UCSD-AML1 (cell line): ENCODE data around the gene PLEKHA4.
A peak's percentile ranks its signal among the peaks of the same experiment; 100 is the strongest.
"Not testable (repeated sequence)": the region's sequence is repeated elsewhere in the genome, so short reads cannot be mapped to it uniquely, and the experiment has no call there.

Experiments
- DNase-seq: peaks from one replicate; lab custom pipeline; 2025; ENCODE audit not compliant: unreplicated experiment; lab: John Stamatoyannopoulos, UW

Gene PLEKHA4, protein sequence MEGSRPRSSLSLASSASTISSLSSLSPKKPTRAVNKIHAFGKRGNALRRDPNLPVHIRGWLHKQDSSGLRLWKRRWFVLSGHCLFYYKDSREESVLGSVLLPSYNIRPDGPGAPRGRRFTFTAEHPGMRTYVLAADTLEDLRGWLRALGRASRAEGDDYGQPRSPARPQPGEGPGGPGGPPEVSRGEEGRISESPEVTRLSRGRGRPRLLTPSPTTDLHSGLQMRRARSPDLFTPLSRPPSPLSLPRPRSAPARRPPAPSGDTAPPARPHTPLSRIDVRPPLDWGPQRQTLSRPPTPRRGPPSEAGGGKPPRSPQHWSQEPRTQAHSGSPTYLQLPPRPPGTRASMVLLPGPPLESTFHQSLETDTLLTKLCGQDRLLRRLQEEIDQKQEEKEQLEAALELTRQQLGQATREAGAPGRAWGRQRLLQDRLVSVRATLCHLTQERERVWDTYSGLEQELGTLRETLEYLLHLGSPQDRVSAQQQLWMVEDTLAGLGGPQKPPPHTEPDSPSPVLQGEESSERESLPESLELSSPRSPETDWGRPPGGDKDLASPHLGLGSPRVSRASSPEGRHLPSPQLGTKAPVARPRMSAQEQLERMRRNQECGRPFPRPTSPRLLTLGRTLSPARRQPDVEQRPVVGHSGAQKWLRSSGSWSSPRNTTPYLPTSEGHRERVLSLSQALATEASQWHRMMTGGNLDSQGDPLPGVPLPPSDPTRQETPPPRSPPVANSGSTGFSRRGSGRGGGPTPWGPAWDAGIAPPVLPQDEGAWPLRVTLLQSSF

DNA sequence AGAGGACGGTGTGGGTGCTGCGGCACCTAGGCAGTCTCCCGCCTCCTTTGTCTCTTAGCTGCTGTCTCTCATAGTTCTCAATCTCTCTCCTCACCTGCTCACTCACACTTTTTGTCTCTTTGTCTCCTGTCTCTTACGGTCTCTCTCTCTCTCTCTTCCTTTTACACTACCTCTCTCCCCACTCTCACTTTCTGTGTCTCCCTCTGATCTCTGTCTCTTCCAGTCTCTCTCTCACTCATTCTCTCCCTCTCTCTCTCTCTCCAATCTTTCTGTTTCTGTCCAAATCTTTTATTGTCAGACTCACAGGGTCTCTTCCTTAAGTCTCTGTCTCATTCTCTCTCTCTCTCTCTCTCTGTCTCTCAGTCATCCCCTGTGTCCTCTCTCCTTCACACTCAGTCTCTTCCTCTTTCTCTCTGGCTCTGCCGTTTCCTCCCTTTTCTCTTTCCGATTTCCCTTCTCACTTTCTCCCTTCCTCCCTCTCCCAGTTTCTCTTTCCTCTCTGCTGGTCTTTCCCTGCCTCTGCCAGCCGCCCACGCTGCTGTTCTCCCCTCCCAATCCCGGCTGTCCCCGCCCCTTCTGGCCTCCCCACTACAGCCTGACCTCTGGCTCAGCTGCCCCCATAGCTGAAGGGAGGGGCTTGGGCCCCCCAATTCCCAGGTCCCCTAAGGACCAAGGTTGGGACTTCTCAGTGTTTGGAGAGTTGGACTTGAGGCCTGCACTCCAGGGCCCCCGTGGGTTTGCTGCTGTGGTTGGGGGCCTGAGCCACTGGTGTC lies at the start of gene PLEKHA4:
Gene PLEKHA4 (minus strand): TSS at position 504 of the 773 bp plus-strand sequence. CDS start 997 bp downstream, outside the sequence.
- peak; percentile 20 for DNase-seq

DNA sequence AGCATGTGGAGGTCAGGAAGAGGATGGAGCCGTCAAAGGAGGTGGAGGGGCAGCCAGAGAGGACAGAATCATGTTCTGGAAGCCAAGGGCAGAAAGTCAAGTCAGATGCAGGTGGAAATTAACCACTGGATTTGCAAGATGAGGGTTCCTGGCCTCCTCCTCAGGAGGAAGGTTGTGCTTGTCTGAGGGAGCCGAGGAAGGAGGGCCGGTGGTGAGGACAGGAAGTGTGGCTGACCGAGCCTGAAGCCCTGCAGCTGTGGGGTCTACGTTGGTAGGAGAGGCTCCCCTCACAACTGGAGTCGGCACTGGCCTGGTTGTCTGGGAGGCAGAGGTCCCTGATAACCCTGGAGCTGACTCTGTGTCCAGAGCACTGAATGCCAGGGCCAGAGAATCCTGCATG lies 49.7 kb upstream of the PLEKHA4 start:
- DNase-seq, result no peak

DNA sequence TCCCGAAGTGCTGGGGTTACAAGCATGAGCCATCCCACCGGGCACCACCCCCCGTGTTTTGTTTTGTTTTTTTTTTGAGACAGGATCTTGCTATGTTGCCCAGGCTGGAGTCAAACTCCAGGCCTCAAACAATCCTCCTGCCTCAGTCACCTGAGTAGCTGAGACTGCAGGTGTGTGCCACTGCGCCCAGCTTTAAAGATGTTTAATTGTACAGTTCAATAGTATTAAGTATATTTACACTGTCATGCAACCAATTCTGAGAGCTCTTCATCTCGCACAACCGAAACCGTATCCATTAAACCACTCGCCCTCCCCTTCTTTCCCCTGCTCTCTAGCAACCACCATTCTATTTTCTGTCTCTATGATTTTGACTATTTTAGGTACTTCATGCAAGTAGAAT lies 47.3 kb upstream of the PLEKHA4 start:
- DNase-seq, result no peak

DNA sequence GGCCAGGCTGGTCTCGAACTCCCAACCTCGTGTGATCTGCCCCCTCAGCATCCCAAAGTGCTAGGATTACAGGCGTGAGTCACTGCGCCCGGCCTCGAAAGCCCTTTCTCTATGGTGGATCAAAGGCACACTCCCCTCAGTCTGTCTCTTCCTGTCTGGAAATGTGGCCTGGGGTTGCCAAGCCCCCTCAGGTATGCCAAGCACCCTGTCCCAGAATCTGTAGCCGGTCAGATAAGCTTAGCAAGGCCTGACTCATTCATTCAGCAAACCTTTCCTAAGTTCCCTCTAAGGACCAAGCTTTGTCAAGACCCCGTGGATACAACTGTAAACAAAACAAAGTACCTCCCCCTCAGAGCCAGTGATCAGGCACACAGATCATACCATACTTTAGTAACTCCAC lies 45.8 kb upstream of the PLEKHA4 start:
- no peak for DNase-seq

DNA sequence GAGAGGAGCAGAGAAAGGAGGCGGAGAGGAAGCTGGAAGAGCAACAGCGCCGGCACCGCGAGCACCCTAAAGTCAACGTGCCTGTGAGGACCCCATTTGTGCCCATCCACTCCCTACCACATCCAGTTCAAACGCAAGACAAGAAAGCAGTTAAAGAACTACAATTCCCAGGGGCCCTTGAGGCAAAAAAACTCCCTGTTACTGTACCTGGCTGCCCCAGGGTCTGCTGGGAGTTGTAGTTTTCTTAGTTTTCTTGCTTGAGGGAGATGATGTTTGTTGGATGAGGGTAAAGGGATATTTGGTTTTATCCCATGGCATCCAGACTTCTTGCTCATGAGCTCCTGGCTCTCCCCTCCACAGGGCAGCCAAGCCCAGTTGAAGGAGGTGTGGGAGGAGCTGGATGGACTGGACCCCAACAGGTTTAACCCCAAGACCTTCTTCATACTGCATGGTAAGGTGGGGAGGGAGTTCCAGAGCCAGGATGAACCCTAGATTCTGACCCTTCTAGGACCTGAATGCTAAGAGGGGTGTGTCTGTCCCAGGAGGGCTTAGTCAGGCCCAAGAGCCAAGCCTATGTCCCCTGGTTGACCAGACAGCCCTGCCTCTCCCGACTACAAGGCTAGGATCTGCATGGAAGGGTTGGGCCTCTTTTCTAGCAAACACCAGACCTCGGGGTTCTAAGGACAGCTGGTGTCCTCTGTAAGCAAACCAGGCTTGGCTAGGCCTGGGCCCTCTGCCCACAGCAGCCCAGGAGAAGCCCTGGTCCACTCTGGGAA lies 44.9 kb upstream of the PLEKHA4 start:
- DNase-seq, result no peak

DNA sequence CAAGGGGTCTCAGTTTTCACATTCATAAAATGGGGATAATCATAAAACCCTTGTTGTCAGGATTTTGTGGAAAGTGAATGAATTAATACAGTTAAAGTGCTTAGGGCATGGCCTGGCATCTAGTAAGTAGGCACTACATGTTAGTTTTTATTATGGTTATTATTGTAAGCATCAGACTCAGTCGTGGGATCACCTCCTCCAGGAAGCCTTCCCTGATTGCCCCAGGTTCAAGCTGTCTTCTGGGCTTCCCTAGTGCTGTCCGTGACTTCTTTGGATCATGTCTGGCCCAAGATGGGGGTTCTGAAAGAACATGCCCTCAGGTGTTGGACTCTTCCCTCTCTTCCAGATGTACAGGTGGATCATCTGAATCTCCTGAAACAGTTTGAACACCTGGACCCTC lies 42.4 kb upstream of the PLEKHA4 start:
- no peak for DNase-seq

DNA sequence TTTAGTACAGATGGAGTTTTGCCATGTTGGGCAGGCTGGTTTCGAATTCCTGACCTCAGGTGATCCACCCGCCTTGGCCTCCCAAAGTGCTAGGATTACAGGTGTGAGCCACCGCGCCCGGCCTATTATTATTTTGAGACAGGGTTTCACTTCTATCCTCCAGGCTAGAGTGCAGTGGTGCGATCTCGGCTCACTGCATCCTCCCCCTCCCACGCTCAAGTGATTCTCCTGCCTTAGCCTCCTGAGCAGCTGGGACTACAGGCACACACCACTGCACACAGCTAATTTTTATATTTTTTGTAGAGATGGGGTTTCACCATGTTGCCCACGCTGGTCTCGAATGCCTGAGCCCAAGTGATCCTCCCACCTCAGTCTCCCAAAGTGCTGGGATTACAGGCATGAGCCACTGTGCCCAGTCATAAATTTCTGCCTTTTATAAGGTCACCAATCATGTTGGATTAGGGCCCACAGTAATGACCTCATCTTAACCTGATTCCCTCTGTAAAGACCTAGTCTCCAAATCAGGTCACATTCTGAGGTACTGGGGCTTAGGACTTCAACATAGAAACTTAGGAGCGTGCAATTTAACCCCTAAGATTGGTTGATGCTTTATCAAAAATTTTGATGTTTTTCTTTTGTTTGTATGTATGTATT lies 41.1 kb upstream of the PLEKHA4 start:
- not testable (repeated sequence) for DNase-seq

DNA sequence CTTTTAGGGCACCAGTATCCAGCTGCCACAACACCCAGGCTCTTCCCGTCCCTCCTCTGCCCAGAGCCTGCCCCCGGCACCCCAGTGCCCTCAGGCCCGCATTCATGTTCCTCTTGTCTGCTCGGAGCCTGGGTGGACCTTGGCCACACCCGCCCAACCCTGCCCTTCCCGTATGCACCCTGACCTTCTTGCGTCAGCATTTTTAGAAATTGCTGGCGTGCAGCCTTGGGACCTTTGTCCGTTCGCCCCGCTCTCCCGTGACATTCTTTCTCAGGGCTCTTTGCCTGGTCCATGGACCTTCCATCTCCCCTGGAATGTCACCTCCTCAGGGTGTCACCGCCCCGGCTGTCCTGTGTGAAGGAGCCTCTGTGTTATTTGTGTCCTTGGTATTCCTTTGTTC lies 39.3 kb upstream of the PLEKHA4 start:
- no peak for DNase-seq

DNA sequence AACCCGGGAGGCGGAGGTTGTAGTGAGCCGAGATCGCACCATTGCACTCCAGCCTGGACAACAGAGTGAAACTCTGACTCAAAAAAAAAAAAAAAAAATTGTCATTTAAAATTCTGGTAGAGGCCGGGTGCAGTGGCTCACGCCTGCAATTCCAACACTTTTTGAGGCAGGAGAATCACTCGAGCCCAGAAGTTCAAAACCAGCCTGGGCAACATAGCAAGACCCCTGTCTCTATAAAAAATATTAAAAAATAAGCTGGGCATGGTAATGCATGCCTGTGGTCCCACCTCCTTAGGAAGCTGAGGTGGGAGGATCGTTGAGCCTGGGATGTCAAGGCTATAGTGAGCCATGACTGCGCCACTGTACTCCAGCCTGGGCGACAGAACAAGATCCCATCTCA lies 37.9 kb upstream of the PLEKHA4 start:
- no peak for DNase-seq

DNA sequence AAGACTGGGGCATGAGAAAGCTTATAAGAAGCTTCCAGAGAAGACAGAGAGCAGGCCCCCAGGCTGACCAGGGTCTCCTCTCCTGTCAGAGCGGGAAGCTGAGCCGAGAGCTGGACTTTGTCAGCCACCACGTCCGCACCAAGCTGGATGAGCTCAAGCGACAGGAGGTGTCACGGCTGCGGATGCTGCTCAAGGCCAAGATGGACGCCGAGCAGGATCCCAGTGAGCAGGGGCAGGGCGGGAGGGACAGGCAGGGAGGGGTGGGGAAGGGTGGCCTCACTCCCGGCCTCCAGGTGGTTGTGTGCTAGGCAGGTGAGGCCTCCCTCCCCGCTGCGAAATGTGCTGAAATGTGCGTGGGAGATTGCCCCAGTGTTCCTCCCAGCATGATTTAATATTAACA lies 37.2 kb upstream of the PLEKHA4 start:
- DNase-seq, result no peak

DNA sequence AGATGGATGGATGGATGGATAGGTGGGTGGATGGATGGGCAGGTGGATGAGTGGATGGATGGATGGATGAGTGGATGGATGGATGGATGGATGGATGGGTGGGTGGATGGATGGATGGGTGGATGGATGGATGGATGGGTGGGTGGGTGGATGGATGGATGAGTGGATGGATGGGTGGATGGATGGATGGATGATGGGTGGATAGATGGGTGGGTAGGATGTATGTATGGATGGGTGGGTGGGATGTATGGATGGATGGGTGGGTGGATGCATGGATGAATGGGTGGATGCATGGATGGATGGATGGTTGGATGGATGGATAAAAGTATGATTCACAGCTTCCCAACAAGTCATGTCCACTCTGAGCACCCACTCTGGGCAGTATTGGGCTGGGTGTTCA lies 35.4 kb upstream of the PLEKHA4 start:
- DNase-seq, result not testable (repeated sequence)

DNA sequence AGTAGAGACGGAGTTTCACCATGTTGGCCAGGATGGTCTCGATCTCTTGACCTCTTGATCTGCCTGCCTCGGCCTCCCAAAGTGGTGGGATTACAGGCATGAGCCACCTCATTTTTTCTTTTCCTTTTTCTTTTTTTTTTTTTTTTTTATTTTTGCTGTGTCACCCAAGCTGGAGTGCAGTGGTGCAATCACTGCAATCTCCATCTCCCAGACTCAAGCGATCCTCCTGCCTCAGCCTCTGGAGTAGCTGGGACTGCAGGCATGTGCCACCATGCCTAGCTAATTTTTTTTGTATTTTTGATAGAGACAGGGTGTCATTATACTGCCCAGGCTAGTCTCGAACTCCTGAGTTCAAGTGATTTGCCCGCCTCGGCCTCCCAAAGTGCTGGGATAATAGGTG lies 33.9 kb upstream of the PLEKHA4 start:
- DNase-seq, result not testable (repeated sequence)

DNA sequence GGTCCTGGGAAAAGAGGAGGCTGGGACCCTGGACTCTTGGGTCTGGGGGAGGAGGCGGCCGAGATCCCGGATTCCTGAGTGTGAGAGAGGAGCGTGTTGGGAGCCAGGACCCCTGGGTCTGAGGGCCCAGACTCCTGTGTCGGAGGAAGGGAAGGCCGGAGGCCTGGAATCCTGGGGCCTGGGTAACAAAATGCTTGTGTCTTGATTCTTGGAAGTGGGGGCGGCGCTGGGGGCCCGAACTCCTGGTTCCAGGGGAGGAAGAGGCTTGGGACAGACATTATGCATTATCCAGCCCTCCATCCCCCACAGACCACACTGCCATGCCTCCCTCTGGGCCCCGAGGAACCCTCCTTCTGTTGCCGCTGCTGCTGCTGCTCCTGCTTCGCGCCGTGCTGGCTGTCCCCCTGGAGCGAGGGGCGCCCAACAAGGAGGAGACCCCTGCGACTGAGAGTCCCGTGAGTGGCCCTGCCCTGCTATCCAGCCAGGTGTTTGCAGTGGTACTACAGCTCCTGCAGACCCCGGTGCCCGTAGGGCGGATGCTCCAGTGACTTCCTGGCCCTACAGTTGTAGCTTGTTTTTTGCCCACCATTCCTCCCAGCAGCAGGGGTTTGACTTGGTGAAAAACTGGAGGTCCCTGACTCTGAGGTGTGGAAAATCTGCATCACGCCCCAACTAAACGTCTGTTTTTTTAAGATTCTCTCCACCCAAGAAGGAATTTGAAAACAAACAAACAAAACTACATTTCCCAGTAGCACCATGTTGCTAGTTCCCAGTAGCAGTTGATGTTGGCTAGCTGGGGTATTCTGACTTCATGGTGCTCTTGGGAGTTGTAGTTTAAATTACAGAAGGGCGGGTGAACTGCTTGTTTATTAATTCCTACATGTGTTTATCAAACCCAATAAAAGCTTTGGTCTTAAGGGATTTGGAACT lies 32.3 kb upstream of the PLEKHA4 start:
- no peak for DNase-seq

DNA sequence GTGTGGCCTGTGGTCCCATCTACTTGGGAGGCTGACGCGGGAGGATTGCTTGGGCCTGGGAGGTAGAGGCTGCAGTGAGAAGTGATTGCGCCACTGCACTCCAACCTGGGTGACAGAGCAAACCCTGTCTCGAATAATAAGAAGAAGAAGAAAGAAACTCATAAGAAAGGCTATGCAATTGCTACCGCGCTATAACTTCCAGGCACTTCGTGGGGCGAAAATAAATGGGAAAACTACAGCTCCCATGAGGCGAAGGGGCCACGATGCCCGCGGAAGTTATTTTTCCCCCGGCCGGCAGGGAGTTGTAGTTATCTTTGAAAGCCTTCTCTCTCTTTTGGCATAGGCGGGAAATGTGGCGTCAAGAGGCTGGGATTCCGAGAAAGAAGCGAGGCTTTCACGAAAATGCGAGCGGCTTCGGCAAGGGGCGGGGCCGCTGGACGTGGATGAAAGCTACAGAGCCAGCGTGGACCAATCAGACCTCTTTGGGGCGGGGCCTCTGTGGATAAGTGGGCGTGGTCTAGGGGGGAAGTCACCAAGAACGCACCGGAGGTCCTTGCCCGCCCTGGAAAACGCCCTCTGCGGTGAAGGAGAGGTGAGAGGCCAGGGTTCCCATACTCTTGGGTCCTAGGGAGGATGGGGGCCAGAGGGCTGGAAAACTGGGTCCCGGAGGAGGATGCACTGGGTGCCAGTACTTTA lies 31.5 kb upstream of the PLEKHA4 start, which contains the start of gene NUCB1:
Gene NUCB1 (plus strand): TSS at position 532 of the 696 bp plus-strand sequence. CDS start 485 bp downstream, outside the sequence.
- peak; percentile 99 for DNase-seq

DNA sequence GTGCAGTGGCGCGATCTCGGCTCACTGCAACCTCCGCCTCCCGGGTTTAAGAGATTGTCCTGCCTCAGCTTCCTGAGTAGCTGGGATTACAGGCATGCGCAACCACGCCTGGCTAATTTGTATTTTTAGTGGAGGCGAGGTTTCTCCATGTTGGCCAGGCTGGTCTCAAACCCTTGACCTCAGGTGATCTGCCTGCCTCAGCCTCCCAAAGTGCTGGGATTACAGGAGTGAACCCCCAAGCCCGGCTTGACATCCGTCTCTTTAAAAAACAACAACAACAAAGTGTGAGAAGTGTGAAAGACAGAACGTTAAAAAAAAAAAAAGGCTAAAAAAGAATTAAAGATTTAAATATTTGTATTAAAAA lies 31.0 kb upstream of the PLEKHA4 start:
- not testable (repeated sequence) for DNase-seq

DNA sequence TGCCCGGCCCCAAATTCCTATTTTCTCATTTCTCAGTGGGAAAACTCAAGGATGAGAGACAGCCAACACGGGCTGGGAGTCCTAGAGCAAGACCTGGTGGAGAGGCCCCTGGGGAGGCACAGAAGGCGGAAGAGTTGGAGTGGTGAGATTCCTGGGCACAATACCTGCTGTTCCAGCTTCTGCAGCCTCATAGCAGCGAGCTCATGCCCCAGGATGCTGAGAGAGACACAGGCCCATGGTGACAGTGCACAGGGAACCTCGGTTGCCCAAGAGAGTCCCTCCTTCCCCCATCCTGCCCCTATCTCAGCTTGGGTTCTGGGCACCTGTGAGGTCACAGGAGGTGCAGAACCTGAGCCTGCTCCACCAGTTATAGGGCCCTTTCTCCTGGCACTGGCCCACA lies 28.8 kb upstream of the PLEKHA4 start:
- no peak for DNase-seq

DNA sequence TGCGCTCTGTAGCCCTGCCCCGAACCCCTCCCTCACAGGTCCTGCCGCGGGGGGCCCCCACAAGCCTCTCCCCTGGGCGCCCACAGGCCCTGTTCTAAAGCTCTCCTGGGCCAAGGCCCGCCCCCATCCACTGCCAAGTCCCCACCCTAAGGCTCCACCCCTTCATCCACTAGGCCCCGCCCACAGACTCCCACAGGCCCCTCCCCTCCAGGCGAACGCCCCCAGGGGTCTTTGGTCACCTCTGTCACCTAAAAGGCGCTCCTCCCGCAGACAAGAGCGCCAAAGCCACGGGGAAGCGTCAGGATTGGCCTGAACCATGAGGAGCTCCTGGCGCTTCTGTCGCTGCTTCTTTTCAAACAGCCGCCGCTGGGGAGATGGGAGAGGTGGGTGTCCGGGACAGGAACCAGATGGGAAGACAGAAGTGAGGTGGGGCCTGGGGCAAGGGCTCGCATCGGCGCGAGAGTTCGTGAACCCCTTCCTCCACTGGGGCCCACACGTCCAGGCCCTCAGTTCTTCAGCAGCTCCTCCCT lies 27.8 kb upstream of the PLEKHA4 start:
- no peak for DNase-seq

DNA sequence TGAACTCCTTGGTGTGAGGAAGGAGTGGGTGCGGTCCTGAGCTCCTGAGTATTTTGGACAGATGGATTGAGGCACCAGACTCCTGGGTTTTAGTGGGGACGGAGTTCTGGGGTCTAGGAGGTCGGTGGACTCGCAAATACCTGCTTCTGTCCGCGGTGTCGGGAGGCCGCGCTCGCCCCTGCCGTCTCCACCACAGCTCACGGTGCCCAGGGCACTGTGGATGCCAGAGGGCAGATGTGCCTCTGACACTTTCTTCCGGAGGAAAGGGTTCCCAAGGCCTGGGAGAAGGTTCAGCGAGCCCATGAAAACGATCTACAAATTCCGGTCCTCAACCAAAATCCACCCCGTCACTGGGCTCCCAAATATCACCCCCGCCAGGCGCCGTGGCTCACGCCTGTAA lies 26.8 kb upstream of the PLEKHA4 start:
- no peak for DNase-seq
